Activated T-cell treated with anti-CD3 and anti-CD28 coated beads, Interleukin-2, amount 50 U/mL, for 4 hours (primary cell): ENCODE results near the gene MR1. TPM values are rescaled to one million over a fixed set of nuclear protein-coding genes. Genes with fewer than 3 reads are reported as not detected.
"Not testable (repeated sequence)": the region's sequence is repeated elsewhere in the genome, so short reads cannot be mapped to it uniquely, and the experiment has no call there.

ENCODE experiments used
- ATAC-seq, 2 donors: fragments of 200-7000 bp; cut with Tn5 transposase; one replicate each; pipeline ENCODE4 v1.10.0; 2021
- DNase-seq: peaks from one replicate; pipeline ENCODE4 v3.0.0-alpha.2; 2020
- H3K27me3 Mint-ChIP-seq: one replicate; pipeline ENCODE4 v1.8.0; 2021; ENCODE audit warnings: low read depth, mixed read lengths
- H3K36me3 Mint-ChIP-seq: one replicate; pipeline ENCODE4 v1.8.0; 2022; ENCODE audit warnings: mixed read lengths; ENCODE audit not compliant: insufficient read depth
- H3K4me1 Mint-ChIP-seq: one replicate; pipeline ENCODE4 v1.8.0; 2021; ENCODE audit warnings: low read depth, mixed read lengths
- H3K4me3 Mint-ChIP-seq: one replicate; pipeline ENCODE4 v1.8.0; 2021; ENCODE audit warnings: mild to moderate bottlenecking, moderate library complexity, mixed read lengths
- H3K9me3 Mint-ChIP-seq: one replicate; pipeline ENCODE4 v1.8.0; 2021; ENCODE audit warnings: mixed read lengths
- total RNA-seq, 3 donors: library from RNA; stranded (reverse); gene quantifications; one replicate each; pipeline ENCODE4 v1.2.1, GENCODE V29; 2021

Gene MR1
- total RNA-seq, 3 donors from 2014 or later, result 6.5 to 10.7 (median 8.3) TPM

DNA sequence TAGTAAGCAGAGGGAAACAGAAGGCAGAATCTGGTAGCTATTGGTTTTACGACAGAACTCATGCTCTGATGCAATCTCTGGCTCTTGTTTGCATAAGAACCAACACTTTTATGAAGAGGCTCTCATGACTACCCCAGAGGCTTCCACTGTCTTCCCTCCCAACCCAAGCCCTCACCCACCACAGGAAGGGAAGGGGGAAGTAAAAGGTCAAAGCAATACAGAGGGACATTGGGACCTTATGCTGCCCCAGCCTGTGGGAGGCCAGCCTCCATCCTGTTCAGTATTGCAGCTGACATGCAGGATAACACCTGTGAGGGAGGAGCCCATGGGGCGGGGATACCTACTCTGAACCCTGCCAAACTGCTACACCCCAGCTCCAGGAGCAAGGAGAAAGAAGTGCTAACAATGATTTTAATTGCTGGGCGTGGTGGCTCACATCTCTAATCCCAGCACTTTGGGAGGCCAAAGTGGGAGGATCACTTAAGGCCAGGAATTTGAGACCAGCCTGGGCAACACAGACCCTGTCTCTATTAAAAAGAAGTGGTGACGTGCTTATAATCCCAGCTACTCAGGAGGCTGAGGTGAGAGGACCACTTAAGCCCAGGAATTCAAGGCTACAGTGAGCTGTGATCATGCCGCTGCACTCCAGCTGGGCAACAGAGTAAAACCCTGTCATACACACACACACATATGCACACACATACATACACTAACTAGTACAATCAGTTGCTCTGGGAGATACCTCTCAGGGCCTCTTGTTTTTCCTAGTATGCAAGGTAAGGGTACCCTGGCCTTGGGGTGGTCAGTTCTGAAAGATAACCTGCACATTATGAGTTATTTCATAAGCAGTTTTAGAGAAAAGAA, 9.5 kb downstream of the MR1 start:
- H3K4me3 Mint-ChIP-seq, result no peak overlapping the region
- ATAC-seq (no peak), DNase-seq (no peak)
- H3K36me3 Mint-ChIP-seq, result peaks cover 27% of the 10 kb centered on the region
- no peaks in the 10 kb centered on the region for H3K9me3 Mint-ChIP-seq
- peaks cover 45% of the 10 kb centered on the region for H3K4me1 Mint-ChIP-seq
- H3K27me3 Mint-ChIP-seq, result no peaks in the 10 kb centered on the region

DNA sequence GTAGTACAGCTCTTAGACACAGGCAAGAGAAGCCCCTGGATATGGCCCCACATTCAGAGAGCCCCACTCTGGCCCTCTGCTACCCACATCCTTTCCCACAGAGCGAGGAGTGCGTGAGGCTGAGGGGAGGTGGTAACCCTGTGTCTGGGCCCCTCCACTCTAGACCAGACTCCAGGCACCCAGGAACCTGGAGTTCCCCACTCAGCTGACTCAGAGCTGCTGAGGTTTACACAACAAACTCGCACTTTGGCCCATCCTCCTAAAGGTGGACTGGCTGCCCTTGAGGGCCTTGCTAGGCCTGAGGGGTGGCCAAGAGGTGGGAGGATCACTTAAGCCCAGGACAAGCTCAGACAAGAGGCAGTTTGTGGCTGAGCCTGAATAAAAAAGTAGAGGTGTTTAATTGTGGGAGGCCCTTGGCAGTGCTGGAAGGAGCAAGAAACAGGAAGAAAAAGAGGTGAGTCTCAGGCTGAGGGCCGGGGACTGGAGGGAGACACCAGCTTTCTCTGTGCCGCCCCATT, 10.7 kb downstream of the MR1 start:
- Mint-ChIP-seq H3K4me1 (peaks cover 35% of the 10 kb centered on the region), H3K27me3 (no peaks in the 10 kb centered on the region), H3K36me3 (peaks cover 26% of the 10 kb centered on the region), H3K9me3 (no peaks in the 10 kb centered on the region), H3K4me3 (no peak overlapping the region)
- DNase-seq (peak; percentile 16), ATAC-seq (peak; percentile 98 to 99)

DNA sequence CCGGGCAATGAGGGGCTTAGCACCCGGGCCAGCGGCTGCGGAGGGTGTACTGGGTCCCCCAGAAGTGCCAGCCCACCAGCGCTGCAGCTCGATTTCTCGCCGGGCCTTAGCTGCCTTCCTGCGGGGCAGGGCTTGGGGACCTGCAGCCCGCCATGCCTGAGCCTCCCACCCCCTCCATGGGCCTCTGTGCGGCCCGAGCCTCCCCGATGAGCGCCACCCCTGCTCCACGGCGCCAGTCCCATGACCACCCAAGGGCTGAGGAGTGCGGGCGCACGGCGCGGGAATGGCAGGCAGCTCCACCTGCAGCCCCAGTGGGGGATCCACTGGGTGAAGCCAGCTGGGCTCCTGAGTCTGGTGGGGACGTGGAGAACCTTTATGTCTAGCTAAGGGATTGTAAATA, 12.2 kb downstream of the MR1 start:
- not testable (repeated sequence) for ATAC-seq, DNase-seq, H3K4me3 Mint-ChIP-seq, H3K9me3 Mint-ChIP-seq, H3K27me3 Mint-ChIP-seq
- H3K36me3 Mint-ChIP-seq, result peaks cover 21% of the 10 kb centered on the region
- H3K4me1 Mint-ChIP-seq, result peaks cover 26% of the 10 kb centered on the region

DNA sequence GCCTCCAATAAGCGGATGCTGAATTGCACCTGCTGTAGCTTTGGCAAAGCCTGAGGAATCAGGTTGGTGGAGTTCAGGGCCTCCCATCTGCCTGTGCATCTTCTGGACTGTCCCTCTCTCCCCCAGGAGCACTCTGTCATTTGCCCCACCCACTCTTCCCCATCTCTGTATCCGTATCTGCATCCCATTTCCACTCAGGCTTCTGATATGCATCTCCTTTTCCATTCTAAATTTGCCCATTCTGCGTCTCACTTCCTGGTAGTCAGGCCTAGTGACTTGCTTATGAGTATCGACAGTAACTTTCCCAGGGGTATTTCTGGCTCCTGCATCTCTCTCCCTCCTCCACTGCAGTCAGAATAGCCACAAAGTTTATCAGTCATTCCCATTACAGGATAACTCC, 15.6 kb downstream of the MR1 start:
- Mint-ChIP-seq H3K36me3 (peaks cover 31% of the 10 kb centered on the region), H3K27me3 (no peaks in the 10 kb centered on the region), H3K4me1 (peaks cover 8% of the 10 kb centered on the region), H3K4me3 (no peak overlapping the region), H3K9me3 (no peaks in the 10 kb centered on the region)
- no peak for DNase-seq
- no peak for ATAC-seq

DNA sequence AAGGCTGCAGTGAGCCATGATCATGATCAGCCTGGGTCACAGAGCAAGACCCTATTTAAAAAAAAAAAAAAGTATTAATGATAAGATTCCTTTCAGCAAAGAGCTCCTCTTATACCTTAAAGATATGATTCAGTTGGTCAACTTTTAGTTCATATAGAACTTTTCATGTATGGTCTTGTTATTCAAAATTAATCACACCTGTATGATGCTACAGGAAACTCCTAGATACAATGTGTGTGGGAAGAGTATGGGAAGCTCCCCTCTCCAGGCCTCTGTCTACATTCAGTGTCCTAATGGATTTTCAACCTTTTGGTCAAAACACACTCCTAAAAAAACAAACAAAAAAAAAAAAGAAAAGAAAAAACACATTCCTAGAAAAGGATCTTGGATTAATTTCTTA, 17.1 kb downstream of the MR1 start:
- no peaks in the 10 kb centered on the region for H3K4me1 Mint-ChIP-seq
- no peak overlapping the region for H3K4me3 Mint-ChIP-seq
- no peak for DNase-seq
- H3K36me3 Mint-ChIP-seq, result peaks cover 34% of the 10 kb centered on the region
- no peak for ATAC-seq
- H3K9me3 Mint-ChIP-seq, result no peaks in the 10 kb centered on the region
- no peaks in the 10 kb centered on the region for H3K27me3 Mint-ChIP-seq

DNA sequence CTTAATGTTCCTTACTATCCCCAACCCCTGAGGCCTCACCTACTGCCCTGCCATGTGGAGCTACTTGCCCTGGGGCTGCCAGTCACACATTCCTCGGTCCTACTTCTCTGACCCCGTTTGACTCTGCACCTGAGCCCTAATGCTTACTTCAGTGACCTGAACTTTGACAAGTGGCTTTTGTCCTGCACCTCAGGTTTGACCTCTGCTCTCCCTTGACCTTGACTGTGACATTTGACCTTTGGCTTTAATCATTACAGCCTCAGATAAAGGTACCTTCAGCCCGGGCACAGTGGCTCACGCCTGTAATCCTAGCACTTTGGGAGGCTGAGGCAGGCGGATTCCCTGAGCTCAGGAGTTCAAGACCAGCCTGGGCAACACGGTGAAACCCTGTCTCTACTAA, 22.8 kb downstream of the MR1 start:
- H3K27me3 Mint-ChIP-seq, result no peaks in the 10 kb centered on the region
- H3K9me3 Mint-ChIP-seq, result peaks cover 14% of the 10 kb centered on the region
- no peak overlapping the region for H3K4me3 Mint-ChIP-seq
- peaks cover 42% of the 10 kb centered on the region for H3K36me3 Mint-ChIP-seq
- peaks cover 3% of the 10 kb centered on the region for H3K4me1 Mint-ChIP-seq
- ATAC-seq, result no peak
- no peak for DNase-seq

DNA sequence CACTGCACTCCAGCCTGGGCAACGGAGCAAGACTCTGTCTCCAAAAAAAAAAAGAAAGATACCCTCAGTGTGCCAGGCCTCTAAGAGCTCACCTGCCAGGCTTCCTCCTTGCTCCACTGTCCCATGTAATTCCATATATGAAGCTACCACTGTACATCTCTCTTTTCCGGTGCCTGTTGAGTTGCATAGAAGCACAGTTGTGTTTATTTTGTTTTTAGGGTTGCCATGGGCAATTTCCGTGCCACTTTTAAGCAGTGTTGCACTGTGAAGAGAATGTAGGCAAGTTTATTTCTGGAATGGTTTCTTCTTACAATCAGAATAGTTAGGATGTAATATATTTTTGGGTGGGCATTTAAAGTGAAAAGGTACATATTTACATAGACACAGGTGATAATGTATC, 23.3 kb downstream of the MR1 start:
- Mint-ChIP-seq H3K9me3 (peaks cover 14% of the 10 kb centered on the region), H3K36me3 (peaks cover 42% of the 10 kb centered on the region), H3K4me3 (no peak overlapping the region), H3K27me3 (no peaks in the 10 kb centered on the region), H3K4me1 (peaks cover 8% of the 10 kb centered on the region)
- ATAC-seq (no peak), DNase-seq (no peak)

DNA sequence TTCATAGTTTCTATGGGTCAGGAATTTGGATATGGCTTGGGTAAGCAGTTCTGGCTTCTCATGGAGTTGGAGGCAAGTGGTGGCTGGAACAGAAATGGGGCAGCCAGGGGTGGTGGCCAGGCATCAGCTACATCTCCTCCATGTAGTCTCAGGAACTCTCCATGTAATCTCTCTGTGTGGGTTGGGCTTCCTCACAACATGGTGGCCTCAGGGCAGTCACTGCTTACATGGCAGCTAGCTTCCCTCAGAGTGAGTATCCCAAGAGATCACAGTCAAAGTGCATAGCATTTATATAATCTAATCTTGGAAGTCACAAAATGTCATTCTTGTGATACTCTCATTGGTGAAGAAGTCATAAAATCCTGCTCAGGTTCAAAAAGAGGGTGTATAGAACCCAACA, 25.7 kb downstream of the MR1 start:
- H3K9me3 Mint-ChIP-seq, result peaks cover 14% of the 10 kb centered on the region
- H3K4me1 Mint-ChIP-seq, result peaks cover 21% of the 10 kb centered on the region
- DNase-seq (no peak), ATAC-seq (no peak)
- no peak overlapping the region for H3K4me3 Mint-ChIP-seq
- peaks cover 35% of the 10 kb centered on the region for H3K36me3 Mint-ChIP-seq
- H3K27me3 Mint-ChIP-seq, result no peaks in the 10 kb centered on the region

DNA sequence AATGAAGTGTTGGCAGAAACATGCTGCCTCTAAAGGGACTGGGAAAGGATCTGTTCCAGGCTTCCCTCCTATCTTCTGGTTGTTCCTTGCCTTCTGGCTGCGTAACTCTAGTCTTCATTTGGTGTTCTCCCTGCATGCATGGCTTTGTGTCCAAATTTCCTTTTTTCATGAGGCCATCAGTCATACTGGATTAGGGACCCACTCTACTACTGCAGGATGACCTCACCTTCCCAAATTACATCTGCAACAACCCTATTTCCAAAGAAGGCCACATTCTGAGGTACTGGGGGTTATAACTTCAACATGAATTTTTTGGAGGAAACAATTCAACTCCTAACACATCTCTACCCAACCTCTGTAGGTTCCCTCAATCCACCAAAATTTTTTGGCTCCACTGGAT, 26.3 kb downstream of the MR1 start:
- Mint-ChIP-seq H3K4me1 (peaks cover 21% of the 10 kb centered on the region), H3K4me3 (no peak overlapping the region), H3K27me3 (no peaks in the 10 kb centered on the region), H3K9me3 (peaks cover 14% of the 10 kb centered on the region), H3K36me3 (peaks cover 34% of the 10 kb centered on the region)
- ATAC-seq (no peak), DNase-seq (no peak)

DNA sequence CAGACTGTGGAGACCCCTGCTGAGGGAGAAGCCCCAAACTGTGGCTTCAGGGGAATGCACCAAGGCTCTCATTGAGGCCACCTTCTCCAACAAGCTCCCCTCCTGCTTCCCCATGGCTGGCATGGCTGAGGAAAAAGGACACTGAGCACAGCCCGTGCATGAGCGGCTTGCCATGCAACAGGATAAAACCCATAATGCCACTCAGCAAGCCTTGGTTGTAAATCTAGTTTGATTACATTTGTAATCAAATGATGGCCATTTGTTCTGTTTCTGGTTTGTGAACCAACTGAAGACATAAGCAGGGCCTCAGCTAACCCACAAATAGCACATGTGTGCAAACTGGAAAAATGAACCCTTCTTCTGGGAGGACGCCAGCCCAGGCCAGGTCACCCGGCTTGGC, 27.2 kb downstream of the MR1 start:
- peaks cover 21% of the 10 kb centered on the region for H3K4me1 Mint-ChIP-seq
- not testable (repeated sequence) for DNase-seq, H3K4me3 Mint-ChIP-seq, ATAC-seq, H3K27me3 Mint-ChIP-seq
- H3K36me3 Mint-ChIP-seq, result peaks cover 27% of the 10 kb centered on the region
- peaks cover 14% of the 10 kb centered on the region for H3K9me3 Mint-ChIP-seq

DNA sequence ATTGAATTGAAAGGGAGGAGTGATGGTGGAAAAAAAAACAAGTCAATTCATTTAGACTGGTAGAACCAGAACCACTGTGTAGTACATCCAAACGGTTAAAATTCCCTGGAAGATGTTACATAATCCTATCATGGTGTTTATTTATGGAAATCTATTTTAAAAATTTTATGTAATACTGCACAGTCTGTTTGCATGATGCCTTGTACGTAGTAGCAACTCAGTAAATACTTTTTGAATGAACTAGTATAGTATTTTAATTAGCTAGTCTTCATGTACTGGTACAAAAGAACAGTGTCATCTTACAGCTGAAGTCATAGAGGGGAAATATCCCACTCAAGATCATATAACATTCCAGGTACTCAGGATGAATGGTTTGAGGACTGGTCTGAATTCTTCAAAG, 27.7 kb downstream of the MR1 start:
- DNase-seq (no peak), ATAC-seq (no peak)
- Mint-ChIP-seq H3K9me3 (peaks cover 14% of the 10 kb centered on the region), H3K27me3 (no peaks in the 10 kb centered on the region), H3K4me3 (no peak overlapping the region), H3K4me1 (peaks cover 21% of the 10 kb centered on the region), H3K36me3 (peaks cover 26% of the 10 kb centered on the region)

DNA sequence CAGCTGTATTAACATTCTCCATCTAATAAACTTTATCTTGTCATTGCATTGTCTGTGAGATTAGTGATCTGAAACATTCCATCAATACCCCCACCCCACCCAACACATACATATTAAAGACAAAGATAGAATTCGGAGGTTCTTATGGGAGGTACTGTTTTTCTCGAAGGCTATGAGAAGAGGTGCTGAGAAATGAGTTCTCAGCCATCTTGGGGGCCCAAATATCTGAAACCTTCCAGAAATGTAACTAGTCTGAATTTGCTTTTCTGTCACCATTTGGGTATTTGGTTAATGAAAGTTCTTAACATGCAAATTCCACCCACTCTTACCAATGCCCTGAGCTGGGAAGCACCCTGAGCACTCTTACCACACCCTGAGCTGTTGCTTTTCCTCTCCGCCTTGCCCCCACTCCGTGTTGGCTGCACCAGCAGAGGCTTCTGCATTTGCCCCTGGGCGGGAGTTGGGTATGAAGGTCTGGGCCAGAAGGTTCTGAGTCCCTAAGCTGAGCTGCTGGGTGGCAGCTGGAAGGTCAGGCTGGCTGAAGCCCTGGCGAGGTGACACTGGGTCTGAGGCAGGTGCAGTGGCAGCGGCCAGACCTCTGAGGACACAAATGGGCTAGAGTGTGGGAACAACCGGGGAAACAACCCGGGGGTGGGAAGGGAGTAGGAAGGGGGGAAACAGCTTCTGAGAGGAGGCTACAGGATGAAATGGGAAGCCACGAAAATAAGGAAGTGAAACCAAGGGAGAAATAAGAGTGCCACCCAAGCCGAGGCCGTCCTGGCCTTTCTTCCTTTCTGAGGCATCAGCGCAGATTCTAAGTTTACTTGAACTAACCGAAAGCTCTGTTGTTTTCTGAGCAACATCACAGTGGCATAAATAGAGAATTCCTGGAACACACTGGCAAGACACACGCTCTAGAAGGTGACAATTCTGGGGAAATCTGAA, 28.4 kb downstream of the MR1 start:
- Mint-ChIP-seq H3K4me1 (peaks cover 21% of the 10 kb centered on the region), H3K36me3 (peaks cover 22% of the 10 kb centered on the region), H3K27me3 (no peaks in the 10 kb centered on the region), H3K4me3 (peak overlapping the region; percentile 52), H3K9me3 (peaks cover 14% of the 10 kb centered on the region)
- ATAC-seq, result peak; percentile 65 to 72
- peak; percentile 16 for DNase-seq

DNA sequence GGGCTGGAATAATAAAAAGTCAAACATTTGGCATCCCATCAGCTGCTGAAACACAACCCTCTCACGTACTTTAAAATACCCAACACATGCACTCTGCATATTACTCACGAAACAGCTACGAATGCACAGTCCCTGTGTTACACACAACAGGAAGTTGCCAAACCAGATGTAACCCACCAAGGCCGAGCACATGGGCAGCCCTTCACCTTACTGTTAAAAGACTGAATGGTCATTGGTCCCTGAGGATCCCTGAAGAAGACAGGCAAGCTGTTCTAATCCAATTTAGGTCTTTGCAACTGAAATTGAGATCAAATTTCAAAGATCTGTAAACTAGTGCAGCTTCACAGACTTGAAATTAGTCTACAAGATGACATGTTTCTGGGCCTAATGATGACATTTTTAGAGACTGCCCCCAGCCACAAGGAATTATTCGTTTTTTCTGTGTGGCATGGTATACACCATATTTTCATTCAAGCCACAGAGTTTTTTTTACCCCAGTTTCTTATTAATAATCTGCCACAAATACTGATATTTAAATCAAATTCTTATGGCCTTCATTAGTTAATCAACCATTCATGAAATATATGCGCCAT, 29.1 kb downstream of the MR1 start:
- Mint-ChIP-seq H3K9me3 (peaks cover 14% of the 10 kb centered on the region), H3K27me3 (no peaks in the 10 kb centered on the region), H3K4me3 (peak overlapping the region; percentile 52), H3K4me1 (peaks cover 21% of the 10 kb centered on the region), H3K36me3 (peaks cover 19% of the 10 kb centered on the region)
- peak; percentile 15 for DNase-seq
- ATAC-seq, result peak; percentile 84 to 92

DNA sequence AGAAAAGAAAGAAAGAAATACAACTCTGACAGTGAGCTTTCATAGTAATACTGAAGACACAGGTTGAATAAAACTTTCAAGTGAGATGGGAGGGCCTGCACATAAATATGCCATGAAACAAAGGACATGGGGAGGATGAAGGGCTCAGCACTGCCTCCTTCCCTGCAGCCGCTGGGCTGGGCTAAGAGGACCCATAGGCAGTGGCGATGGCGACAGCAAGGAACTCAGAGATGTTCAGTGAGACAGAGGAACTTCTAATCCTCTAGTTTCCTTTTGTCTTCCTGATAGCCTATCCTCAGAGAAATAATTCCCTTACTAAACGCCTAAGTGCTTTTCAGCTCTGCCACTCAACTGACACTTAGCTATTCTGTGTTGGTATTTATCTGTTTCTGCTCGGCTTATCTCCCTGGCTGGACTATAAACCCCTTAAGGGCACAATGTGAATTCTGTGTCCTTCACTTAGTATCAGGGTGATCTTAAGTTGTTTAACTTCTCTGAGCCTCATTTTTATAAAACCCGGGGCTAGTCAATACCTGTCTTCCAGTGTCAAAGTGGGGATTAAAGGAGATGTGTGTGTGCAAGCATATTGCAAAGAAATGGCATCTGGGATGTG, 30.3 kb downstream of the MR1 start:
- H3K27me3 Mint-ChIP-seq, result no peaks in the 10 kb centered on the region
- peaks cover 10% of the 10 kb centered on the region for H3K36me3 Mint-ChIP-seq
- H3K4me1 Mint-ChIP-seq, result peaks cover 21% of the 10 kb centered on the region
- peaks cover 11% of the 10 kb centered on the region for H3K9me3 Mint-ChIP-seq
- DNase-seq (no peak), ATAC-seq (no peak)
- H3K4me3 Mint-ChIP-seq, result no peak overlapping the region
